GM12874 (cell line): ENCODE results near the gene SENP3.

Experiments
- TF ChIP-seq, protein P1 (sequence below): IDR thresholded peaks from 2 replicates; pipeline ENCODE4 v1.5.1; 2011; ENCODE audit warnings: low read depth, mild to moderate bottlenecking, control low read depth, low read length, moderate library complexity; ENCODE audit not compliant: insufficient read depth

SENP3 gene

DNA sequence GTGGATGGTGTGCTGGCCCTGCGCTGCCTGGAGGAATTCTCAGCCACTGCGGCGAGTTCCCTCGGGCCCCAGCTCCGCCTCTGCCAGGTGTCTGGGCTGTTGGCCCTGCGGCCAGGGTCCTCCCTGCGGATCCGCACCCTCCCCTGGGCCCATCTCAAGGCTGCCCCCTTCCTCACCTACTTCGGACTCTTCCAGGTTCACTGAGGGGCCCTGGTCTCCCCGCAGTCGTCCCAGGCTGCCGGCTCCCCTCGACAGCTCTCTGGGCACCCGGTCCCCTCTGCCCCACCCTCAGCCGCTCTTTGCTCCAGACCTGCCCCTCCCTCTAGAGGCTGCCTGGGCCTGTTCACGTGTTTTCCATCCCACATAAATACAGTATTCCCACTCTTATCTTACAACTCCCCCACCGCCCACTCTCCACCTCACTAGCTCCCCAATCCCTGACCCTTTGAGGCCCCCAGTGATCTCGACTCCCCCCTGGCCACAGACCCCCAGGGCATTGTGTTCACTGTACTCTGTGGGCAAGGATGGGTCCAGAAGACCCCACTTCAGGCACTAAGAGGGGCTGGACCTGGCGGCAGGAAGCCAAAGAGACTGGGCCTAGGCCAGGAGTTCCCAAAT lies 4.5 kb upstream of the SENP3 start:
- TF ChIP-seq, protein P1, sequence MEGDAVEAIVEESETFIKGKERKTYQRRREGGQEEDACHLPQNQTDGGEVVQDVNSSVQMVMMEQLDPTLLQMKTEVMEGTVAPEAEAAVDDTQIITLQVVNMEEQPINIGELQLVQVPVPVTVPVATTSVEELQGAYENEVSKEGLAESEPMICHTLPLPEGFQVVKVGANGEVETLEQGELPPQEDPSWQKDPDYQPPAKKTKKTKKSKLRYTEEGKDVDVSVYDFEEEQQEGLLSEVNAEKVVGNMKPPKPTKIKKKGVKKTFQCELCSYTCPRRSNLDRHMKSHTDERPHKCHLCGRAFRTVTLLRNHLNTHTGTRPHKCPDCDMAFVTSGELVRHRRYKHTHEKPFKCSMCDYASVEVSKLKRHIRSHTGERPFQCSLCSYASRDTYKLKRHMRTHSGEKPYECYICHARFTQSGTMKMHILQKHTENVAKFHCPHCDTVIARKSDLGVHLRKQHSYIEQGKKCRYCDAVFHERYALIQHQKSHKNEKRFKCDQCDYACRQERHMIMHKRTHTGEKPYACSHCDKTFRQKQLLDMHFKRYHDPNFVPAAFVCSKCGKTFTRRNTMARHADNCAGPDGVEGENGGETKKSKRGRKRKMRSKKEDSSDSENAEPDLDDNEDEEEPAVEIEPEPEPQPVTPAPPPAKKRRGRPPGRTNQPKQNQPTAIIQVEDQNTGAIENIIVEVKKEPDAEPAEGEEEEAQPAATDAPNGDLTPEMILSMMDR, result no peak

DNA sequence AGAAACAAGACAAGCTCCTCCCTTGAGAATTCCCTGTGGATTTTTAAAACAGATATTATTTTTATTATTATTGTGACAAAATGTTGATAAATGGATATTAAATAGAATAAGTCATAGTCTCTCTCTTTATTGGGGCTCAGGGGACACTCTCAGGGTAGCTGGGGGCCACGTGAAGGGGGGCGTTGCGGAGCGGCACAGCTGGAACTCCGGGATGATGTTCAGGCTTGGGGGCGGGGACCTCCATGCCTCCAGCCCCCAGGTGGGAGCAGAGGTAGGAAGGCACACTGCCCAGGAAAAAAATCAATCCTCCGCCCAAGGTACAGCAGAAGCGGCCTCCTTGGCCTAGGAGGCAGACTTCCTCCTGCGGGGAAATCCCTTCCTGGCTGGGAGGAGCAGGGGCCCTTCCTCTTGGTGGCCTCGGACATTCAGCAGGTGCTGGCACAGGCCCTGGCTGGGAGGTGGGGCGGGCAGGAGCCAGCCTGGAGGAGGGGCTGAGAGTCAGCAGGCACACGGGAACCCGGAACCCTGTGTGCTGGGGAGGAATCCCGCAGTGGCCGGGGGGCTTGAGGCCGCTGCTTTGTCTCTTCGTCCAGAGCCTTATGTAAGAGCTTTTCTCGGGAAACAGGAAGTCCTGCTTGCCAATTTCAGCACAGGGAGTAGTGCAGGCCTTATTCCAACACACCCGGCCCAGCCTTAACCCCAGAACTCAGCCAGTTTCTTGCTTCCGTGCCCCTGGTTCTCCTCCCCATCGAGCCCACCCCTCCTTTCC lies 3.8 kb upstream of the SENP3 start:
- TF ChIP-seq, protein P1, result no peak

GRCh38 chr17:7558544-7559319 lies 3.0 kb upstream of the SENP3 start, which contains the start of gene TNFSF13:
TSS of gene TNFSF13 (plus strand) at chr17:7558750. CDS start at chr17:7559040, 290 bp downstream.
- TF ChIP-seq, protein P1, result no peak

GRCh38 chr17:7559320-7560171 lies 2.2 kb upstream of the SENP3 start:
- TF ChIP-seq, protein P1, result no peak

DNA sequence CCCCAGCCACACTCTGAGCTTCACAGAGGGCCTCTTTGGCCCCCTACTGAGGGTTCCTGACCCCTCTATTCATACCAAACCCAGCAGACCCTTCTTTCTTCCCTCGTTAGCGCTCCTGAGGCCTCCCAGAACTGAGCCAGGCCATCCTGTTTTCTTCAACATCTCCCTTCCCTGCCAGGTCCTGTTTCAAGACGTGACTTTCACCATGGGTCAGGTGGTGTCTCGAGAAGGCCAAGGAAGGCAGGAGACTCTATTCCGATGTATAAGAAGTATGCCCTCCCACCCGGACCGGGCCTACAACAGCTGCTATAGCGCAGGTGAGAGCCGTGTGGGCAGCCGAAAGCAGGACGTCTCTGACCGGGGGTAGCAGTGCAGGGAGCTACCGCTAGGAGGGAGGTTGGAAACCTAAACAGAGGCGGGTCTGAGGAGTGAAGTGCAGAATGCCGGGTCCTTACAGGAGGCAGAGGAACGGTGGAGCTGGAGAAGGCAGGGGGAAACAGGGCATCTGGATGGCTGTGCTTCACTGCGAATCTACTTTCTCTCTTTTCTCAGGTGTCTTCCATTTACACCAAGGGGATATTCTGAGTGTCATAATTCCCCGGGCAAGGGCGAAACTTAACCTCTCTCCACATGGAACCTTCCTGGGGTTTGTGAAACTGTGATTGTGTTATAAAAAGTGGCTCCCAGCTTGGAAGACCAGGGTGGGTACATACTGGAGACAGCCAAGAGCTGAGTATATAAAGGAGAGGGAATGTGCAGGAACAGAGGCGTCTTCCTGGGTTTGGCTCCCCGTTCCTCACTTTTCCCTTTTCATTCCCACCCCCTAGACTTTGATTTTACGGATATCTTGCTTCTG lies 1.3 kb upstream of the SENP3 start:
- TF ChIP-seq, protein P1, result peak; percentile 90

DNA sequence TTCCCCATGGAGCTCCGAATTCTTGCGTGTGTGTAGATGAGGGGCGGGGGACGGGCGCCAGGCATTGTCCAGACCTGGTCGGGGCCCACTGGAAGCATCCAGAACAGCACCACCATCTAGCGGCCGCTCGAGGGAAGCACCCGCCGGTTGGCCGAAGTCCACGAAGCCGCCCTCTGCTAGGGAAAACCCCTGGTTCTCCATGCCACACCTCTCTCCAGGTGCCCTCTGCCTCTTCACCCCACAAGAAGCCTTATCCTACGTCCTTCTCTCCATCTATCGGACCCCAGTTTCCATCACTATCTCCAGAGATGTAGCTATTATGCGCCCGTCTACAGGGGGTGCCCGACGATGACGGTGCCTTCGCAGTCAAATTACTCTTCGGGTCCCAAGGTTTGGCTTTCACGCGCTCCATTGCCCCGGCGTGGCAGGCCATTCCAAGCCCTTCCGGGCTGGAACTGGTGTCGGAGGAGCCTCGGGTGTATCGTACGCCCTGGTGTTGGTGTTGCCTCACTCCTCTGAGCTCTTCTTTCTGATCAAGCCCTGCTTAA lies 617 bp upstream of the SENP3 start:
- TF ChIP-seq, protein P1, result peak; percentile 96
